ENCODE results near the gene GBE1.

The GBE1 gene

GRCh38 chr3:81716870-81717509, 44.5 kb downstream of the GBE1 start:
- no peaks in the 10 kb centered on the region for H3F3A ChIP-seq (ENCODE audit: low read depth)
- peaks cover 4% of the 10 kb centered on the region for H4K20me1 ChIP-seq (ENCODE audit: insufficient read depth, low read length, poor library complexity, severe bottlenecking)
- no peak overlapping the region for H3K4me3 ChIP-seq (ENCODE audit: low read length, poor library complexity, severe bottlenecking)
- peaks cover 75% of the 10 kb centered on the region for H3K79me2 ChIP-seq (ENCODE audit: insufficient read depth, low read length)
- H3K36me3 ChIP-seq (ENCODE audit: insufficient read depth, low read length), result peaks cover 15% of the 10 kb centered on the region; the same call in 1 of the 2 replicates
- no peaks in the 10 kb centered on the region for H3K4me1 ChIP-seq (ENCODE audit: insufficient read depth, low read length, poor library complexity, severe bottlenecking)
- no peak for TF ChIP-seq EZH2phosphoT487 (IDR thresholded peaks at IDR 0.05; ENCODE audit: borderline replicate concordance)
- TF ChIP-seq CTCF (conservative IDR thresholded peaks at IDR 0.05; ENCODE audit: low read length), result no peak
- no peaks in the 10 kb centered on the region for H3K9me2 ChIP-seq (replicated peaks; ENCODE audit: low read depth, low read length)
- no peaks in the 10 kb centered on the region for H3K27me3 ChIP-seq (ENCODE audit: insufficient read depth, low read length, poor library complexity, severe bottlenecking)
- H3K9ac ChIP-seq (ENCODE audit: low read depth, low read length, poor library complexity, severe bottlenecking), result no peak overlapping the region
- no peaks in the 10 kb centered on the region for H3K9me3 ChIP-seq (ENCODE audit: insufficient read depth, low read depth, low read length)
- H3K4me2 ChIP-seq (ENCODE audit: low read depth, low read length, poor library complexity, severe bottlenecking), result no peak overlapping the region
- no peak overlapping the region for H2AFZ ChIP-seq (ENCODE audit: low read length)

- Histone ChIP-seq H3K4me2 (ENCODE audit: low read depth, low read length, poor library complexity, severe bottlenecking) (no peak overlapping the region), H3K27me3 (ENCODE audit: insufficient read depth, low read length, poor library complexity, severe bottlenecking) (no peaks in the 10 kb centered on the region), H2AFZ (ENCODE audit: low read length) (no peak overlapping the region), H3K9ac (ENCODE audit: low read depth, low read length, poor library complexity, severe bottlenecking) (no peak overlapping the region), H3K4me1 (ENCODE audit: insufficient read depth, low read length, poor library complexity, severe bottlenecking) (no peaks in the 10 kb centered on the region), H3K36me3 (ENCODE audit: insufficient read depth, low read length) (peaks cover 16% of the 10 kb centered on the region; the same call in 1 of the 2 replicates), H3K9me2 (replicated peaks; ENCODE audit: low read depth, low read length) (no peaks in the 10 kb centered on the region), H3K79me2 (ENCODE audit: insufficient read depth, low read length) (peaks cover 69% of the 10 kb centered on the region), H3F3A (ENCODE audit: low read depth) (no peaks in the 10 kb centered on the region), H3K4me3 (ENCODE audit: low read length, poor library complexity, severe bottlenecking) (no peak overlapping the region), H3K9me3 (ENCODE audit: insufficient read depth, low read depth, low read length) (no peaks in the 10 kb centered on the region), H4K20me1 (ENCODE audit: insufficient read depth, low read length, poor library complexity, severe bottlenecking) (peaks cover 4% of the 10 kb centered on the region)
- no peak for TF ChIP-seq EZH2phosphoT487 (IDR thresholded peaks at IDR 0.05; ENCODE audit: borderline replicate concordance)
- no peak for TF ChIP-seq CTCF (conservative IDR thresholded peaks at IDR 0.05; ENCODE audit: low read length)
Observed at GRCh38 chr3:81713031-81713430, 48.4 kb downstream of the GBE1 start.

DNA sequence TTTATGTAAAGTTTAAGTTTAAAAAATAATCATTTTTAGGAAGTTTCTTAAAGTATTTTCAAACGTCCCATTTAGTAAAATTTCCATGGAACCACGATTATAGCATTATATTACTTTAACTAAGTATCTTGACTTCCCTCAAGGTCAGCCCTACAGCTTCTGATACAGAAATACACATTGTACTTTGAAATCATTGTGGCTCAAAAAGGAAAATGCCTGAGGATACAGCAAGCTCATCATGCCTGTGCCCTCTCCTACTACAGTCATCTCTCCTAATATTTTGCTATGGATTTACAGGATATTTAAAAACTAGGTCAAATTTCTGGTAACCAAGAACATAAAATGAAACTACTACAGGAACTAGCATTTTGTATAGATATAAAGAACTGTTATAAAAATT, 51.8 kb downstream of the GBE1 start:
- Histone ChIP-seq H3K27me3 (ENCODE audit: insufficient read depth, low read length, poor library complexity, severe bottlenecking) (no peaks in the 10 kb centered on the region), H4K20me1 (ENCODE audit: insufficient read depth, low read length, poor library complexity, severe bottlenecking) (peaks cover 17% of the 10 kb centered on the region), H3K4me2 (ENCODE audit: low read depth, low read length, poor library complexity, severe bottlenecking) (no peak overlapping the region), H3K4me1 (ENCODE audit: insufficient read depth, low read length, poor library complexity, severe bottlenecking) (no peaks in the 10 kb centered on the region), H2AFZ (ENCODE audit: low read length) (no peak overlapping the region), H3K9ac (ENCODE audit: low read depth, low read length, poor library complexity, severe bottlenecking) (no peak overlapping the region), H3K4me3 (ENCODE audit: low read length, poor library complexity, severe bottlenecking) (no peak overlapping the region), H3K36me3 (ENCODE audit: insufficient read depth, low read length) (peaks cover 24% of the 10 kb centered on the region; the same call in 1 of the 2 replicates), H3K9me3 (ENCODE audit: insufficient read depth, low read depth, low read length) (no peaks in the 10 kb centered on the region), H3K9me2 (replicated peaks; ENCODE audit: low read depth, low read length) (no peaks in the 10 kb centered on the region), H3K79me2 (ENCODE audit: insufficient read depth, low read length) (peaks cover 67% of the 10 kb centered on the region), H3F3A (ENCODE audit: low read depth) (no peaks in the 10 kb centered on the region)
- TF ChIP-seq EZH2phosphoT487 (IDR thresholded peaks at IDR 0.05; ENCODE audit: borderline replicate concordance), result no peak
- no peak for TF ChIP-seq CTCF (conservative IDR thresholded peaks at IDR 0.05; ENCODE audit: low read length)

Measured in Loucy (cell line).